ENCODE results near the gene HINT3.

Gene HINT3

DNA sequence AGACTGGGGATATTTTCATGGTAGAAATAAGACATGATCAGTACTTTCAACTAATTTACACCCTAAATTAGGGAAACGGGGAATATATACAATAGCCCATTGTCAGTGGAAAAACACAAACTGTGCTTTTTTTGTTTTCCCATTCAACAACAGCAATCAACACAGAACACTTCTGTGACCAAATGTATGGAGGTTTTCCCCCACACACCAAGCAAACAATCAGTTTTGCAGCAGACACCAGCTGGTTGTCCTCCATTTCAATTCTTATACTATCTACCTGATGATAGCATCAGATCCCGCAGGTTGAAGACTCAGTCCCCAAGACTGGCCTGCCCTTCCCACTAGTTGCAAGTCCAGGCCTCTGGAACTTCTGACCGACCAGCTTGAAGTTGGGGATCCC lies 4.5 kb downstream of the HINT3 start:
- no peak overlapping the region for H2BK12ac ChIP-seq (ENCODE audit: low read length)
- H3K4ac ChIP-seq (ENCODE audit: low read depth, low read length) = no peak overlapping the region
- H3K4me2 ChIP-seq (ENCODE audit: low read length) = no peak overlapping the region
- H4K12ac ChIP-seq (ENCODE audit: low read depth, low read length) = no peak overlapping the region
- H3K79me2 ChIP-seq (ENCODE audit: control insufficient read depth, insufficient read depth, low read length, poor library complexity) = peaks cover 6% of the 10 kb centered on the region
- no peaks in the 10 kb centered on the region for H3K9me3 ChIP-seq (ENCODE audit: insufficient read depth, low read depth, low read length)
- no peak overlapping the region for H3K9ac ChIP-seq (ENCODE audit: low read length)
- DNase-seq = no peak
- no peak overlapping the region for H2BK120ac ChIP-seq (ENCODE audit: insufficient read depth, low read length, poor library complexity)
- no peak overlapping the region for H4K91ac ChIP-seq (ENCODE audit: low read depth, low read length)
- no CpG with 5 or more reads among the region's 3 CpGs for WGBS (ENCODE audit: extremely low coverage, insufficient coverage, insufficient read length)
- no peaks in the 10 kb centered on the region for H3K27me3 ChIP-seq (ENCODE audit: insufficient read depth, low read length)
- H3K4me3 ChIP-seq (ENCODE audit: low read depth, low read length) = no peak overlapping the region
- no peak overlapping the region for H2AK5ac ChIP-seq (ENCODE audit: low read length)
- H3K23ac ChIP-seq (ENCODE audit: low read length) = no peak overlapping the region
- no peak overlapping the region for H4K8ac ChIP-seq (ENCODE audit: low read depth, low read length)
- H2AFZ ChIP-seq (ENCODE audit: insufficient read depth, low read length, poor library complexity) = no peak overlapping the region
- H3K79me1 ChIP-seq (ENCODE audit: low read length) = peaks cover 6% of the 10 kb centered on the region
- H2BK5ac ChIP-seq (ENCODE audit: low read depth, low read length, poor library complexity) = no peak overlapping the region
- H3K4me1 ChIP-seq (ENCODE audit: control insufficient read depth in 1 of 2, insufficient read depth in 2 of 2, low read length in 2 of 2) = peaks cover 0 to 1% of the 10 kb centered on the region in 2 experiments
- H3K18ac ChIP-seq (ENCODE audit: low read length) = no peak overlapping the region
- H3K14ac ChIP-seq (ENCODE audit: low read length) = no peak overlapping the region
- H3K27ac ChIP-seq (ENCODE audit: low read depth, low read length) = no peak overlapping the region
- no peaks in the 10 kb centered on the region for H3K36me3 ChIP-seq (ENCODE audit: control insufficient read depth in 1 of 2, insufficient read depth in 2 of 2, low read length in 2 of 2)

DNA sequence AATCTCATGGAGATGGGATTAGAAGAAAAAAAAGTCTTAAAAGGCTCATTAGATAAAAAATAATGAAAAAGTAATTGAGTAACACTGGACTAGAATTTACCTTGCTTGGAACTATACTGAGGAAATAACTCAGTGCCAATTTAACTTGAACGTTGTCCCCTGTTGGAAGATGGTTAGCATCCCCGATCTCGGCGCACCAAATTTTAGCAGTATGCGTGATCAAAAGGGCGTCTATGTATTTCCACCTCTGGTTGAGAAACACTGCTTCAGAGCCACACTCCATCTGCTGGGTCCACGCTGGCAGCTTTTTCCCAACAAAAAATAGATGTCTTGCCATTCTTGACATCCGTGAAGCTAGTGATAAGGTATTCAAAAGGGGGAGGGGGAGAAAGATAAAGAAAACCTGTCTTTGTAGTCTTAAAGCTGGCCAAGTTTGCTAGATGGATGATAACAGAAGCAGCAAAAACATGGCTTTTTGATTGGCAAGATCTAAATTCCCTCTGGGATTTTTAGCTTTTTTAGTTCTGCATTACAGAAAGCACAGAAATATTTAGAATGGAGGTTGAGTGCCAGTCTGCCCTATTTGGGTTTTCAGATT lies 6.4 kb downstream of the HINT3 start:
- Histone ChIP-seq H2AFZ (ENCODE audit: insufficient read depth, low read length, poor library complexity) (no peak overlapping the region), H3K4ac (ENCODE audit: low read depth, low read length) (no peak overlapping the region)
- no CpG with 5 or more reads among the region's 8 CpGs for WGBS (ENCODE audit: extremely low coverage, insufficient coverage, insufficient read length)

DNA sequence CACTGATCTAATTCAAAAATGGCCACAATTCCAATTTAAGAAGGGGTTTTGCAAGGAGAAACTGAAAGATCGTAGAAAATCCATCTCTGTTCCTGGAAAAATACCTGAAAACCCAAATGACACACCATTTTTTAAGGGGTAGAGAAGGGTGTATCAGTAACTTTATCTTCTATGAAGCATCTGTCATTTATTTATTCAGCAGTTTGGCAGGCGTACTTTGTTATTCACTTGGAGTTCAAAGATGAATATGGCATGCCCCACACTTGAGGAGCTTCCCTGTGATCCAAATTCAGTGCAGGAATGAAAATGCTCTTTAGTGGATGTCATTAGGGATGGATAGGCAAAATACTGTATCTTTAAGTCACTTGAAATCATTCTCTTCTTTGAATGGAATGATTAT lies 7.2 kb downstream of the HINT3 start:
- Histone ChIP-seq H2BK120ac (ENCODE audit: insufficient read depth, low read length, poor library complexity) (no peak overlapping the region), H3K36me3 (ENCODE audit: control insufficient read depth in 1 of 2, insufficient read depth in 2 of 2, low read length in 2 of 2) (no peaks in the 10 kb centered on the region), H3K27ac (ENCODE audit: low read depth, low read length) (no peak overlapping the region), H2AK5ac (ENCODE audit: low read length) (no peak overlapping the region), H3K23ac (ENCODE audit: low read length) (no peak overlapping the region), H2AFZ (ENCODE audit: insufficient read depth, low read length, poor library complexity) (no peak overlapping the region), H3K79me1 (ENCODE audit: low read length) (no peaks in the 10 kb centered on the region), H4K12ac (ENCODE audit: low read depth, low read length) (no peak overlapping the region), H3K4me1 (ENCODE audit: control insufficient read depth in 1 of 2, insufficient read depth in 2 of 2, low read length in 2 of 2) (no peaks in the 10 kb centered on the region), H3K14ac (ENCODE audit: low read length) (no peak overlapping the region), H4K8ac (ENCODE audit: low read depth, low read length) (no peak overlapping the region), H3K4ac (ENCODE audit: low read depth, low read length) (no peak overlapping the region), H3K4me3 (ENCODE audit: low read depth, low read length) (no peak overlapping the region), H3K9me3 (ENCODE audit: insufficient read depth, low read depth, low read length) (no peaks in the 10 kb centered on the region), H3K79me2 (ENCODE audit: control insufficient read depth, insufficient read depth, low read length, poor library complexity) (no peaks in the 10 kb centered on the region), H3K4me2 (ENCODE audit: low read length) (no peak overlapping the region), H2BK12ac (ENCODE audit: low read length) (no peak overlapping the region), H3K18ac (ENCODE audit: low read length) (no peak overlapping the region), H2BK5ac (ENCODE audit: low read depth, low read length, poor library complexity) (no peak overlapping the region), H3K9ac (ENCODE audit: low read length) (no peak overlapping the region), H3K27me3 (ENCODE audit: insufficient read depth, low read length) (no peaks in the 10 kb centered on the region), H4K91ac (ENCODE audit: low read depth, low read length) (no peak overlapping the region)
- no CpG with 5 or more reads among the region's 2 CpGs for WGBS (ENCODE audit: extremely low coverage, insufficient coverage, insufficient read length)
- DNase-seq = no peak

More for the DNA sequence above, 6.4 kb downstream of the HINT3 start:
- no peaks in the 10 kb centered on the region for H3K79me1 ChIP-seq (ENCODE audit: low read length)
- no peak overlapping the region for H2AK5ac ChIP-seq (ENCODE audit: low read length)
- no peak overlapping the region for H3K4me2 ChIP-seq (ENCODE audit: low read length)
- no peak overlapping the region for H2BK5ac ChIP-seq (ENCODE audit: low read depth, low read length, poor library complexity)
- no peak overlapping the region for H3K27ac ChIP-seq (ENCODE audit: low read depth, low read length)
- H4K91ac ChIP-seq (ENCODE audit: low read depth, low read length) = no peak overlapping the region
- no peak overlapping the region for H4K12ac ChIP-seq (ENCODE audit: low read depth, low read length)
- no peak overlapping the region for H3K14ac ChIP-seq (ENCODE audit: low read length)
- no peaks in the 10 kb centered on the region for H3K27me3 ChIP-seq (ENCODE audit: insufficient read depth, low read length)
- H2BK12ac ChIP-seq (ENCODE audit: low read length) = no peak overlapping the region
- H3K36me3 ChIP-seq (ENCODE audit: control insufficient read depth in 1 of 2, insufficient read depth in 2 of 2, low read length in 2 of 2) = no peaks in the 10 kb centered on the region
- no peak overlapping the region for H3K18ac ChIP-seq (ENCODE audit: low read length)
- no peaks in the 10 kb centered on the region for H3K79me2 ChIP-seq (ENCODE audit: control insufficient read depth, insufficient read depth, low read length, poor library complexity)
- H3K4me1 ChIP-seq (ENCODE audit: control insufficient read depth in 1 of 2, insufficient read depth in 2 of 2, low read length in 2 of 2) = no peaks in the 10 kb centered on the region
- H3K23ac ChIP-seq (ENCODE audit: low read length) = no peak overlapping the region
- DNase-seq = no peak
- no peak overlapping the region for H4K8ac ChIP-seq (ENCODE audit: low read depth, low read length)
- H3K9me3 ChIP-seq (ENCODE audit: insufficient read depth, low read depth, low read length) = no peaks in the 10 kb centered on the region
- H2BK120ac ChIP-seq (ENCODE audit: insufficient read depth, low read length, poor library complexity) = no peak overlapping the region
- no peak overlapping the region for H3K4me3 ChIP-seq (ENCODE audit: low read depth, low read length)
- no peak overlapping the region for H3K9ac ChIP-seq (ENCODE audit: low read length)

DNA sequence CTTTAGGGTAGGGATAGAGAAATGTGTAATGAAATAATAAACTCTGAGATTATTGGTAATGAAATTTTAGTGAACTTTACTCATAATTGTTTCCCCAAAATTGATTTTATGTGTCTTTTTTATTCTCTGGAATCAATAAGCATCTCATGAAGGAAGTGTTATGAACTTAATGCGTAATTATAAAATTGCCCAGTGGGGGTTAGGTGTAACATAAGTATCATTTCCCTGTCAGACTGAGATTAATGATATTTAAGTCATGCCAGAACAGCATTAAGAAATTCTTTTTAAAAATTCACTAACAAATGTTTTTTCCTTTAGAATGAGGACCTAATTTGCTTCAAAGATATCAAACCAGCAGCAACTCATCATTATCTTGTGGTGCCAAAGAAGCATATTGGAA lies 10.0 kb downstream of the HINT3 start:
- WGBS (ENCODE audit: extremely low coverage, insufficient coverage, insufficient read length) = no CpG with 5 or more reads among the region's 1 CpG
- H2AK5ac ChIP-seq (ENCODE audit: low read length) = no peak overlapping the region
- no peak overlapping the region for H3K4me2 ChIP-seq (ENCODE audit: low read length)

More for the DNA sequence above, 10.0 kb downstream of the HINT3 start:
- no peaks in the 10 kb centered on the region for H3K27me3 ChIP-seq (ENCODE audit: insufficient read depth, low read length)
- H4K12ac ChIP-seq (ENCODE audit: low read depth, low read length) = no peak overlapping the region
- no peak overlapping the region for H4K8ac ChIP-seq (ENCODE audit: low read depth, low read length)
- H3K4me3 ChIP-seq (ENCODE audit: low read depth, low read length) = no peak overlapping the region
- no peak overlapping the region for H2BK12ac ChIP-seq (ENCODE audit: low read length)
- no peaks in the 10 kb centered on the region for H3K4me1 ChIP-seq (ENCODE audit: control insufficient read depth in 1 of 2, insufficient read depth in 2 of 2, low read length in 2 of 2)
- no peak overlapping the region for H4K91ac ChIP-seq (ENCODE audit: low read depth, low read length)
- H3K18ac ChIP-seq (ENCODE audit: low read length) = no peak overlapping the region
- no peak overlapping the region for H2BK5ac ChIP-seq (ENCODE audit: low read depth, low read length, poor library complexity)
- H2AFZ ChIP-seq (ENCODE audit: insufficient read depth, low read length, poor library complexity) = no peak overlapping the region
- no peak overlapping the region for H3K4ac ChIP-seq (ENCODE audit: low read depth, low read length)
- no peak overlapping the region for H2BK120ac ChIP-seq (ENCODE audit: insufficient read depth, low read length, poor library complexity)
- H3K79me1 ChIP-seq (ENCODE audit: low read length) = no peaks in the 10 kb centered on the region
- no peak overlapping the region for H3K23ac ChIP-seq (ENCODE audit: low read length)
- no peak for DNase-seq
- no peaks in the 10 kb centered on the region for H3K79me2 ChIP-seq (ENCODE audit: control insufficient read depth, insufficient read depth, low read length, poor library complexity)
- no peak overlapping the region for H3K14ac ChIP-seq (ENCODE audit: low read length)
- H3K9ac ChIP-seq (ENCODE audit: low read length) = no peak overlapping the region
- H3K36me3 ChIP-seq (ENCODE audit: control insufficient read depth in 1 of 2, insufficient read depth in 2 of 2, low read length in 2 of 2) = no peaks in the 10 kb centered on the region
- H3K27ac ChIP-seq (ENCODE audit: low read depth, low read length) = no peak overlapping the region
- H3K9me3 ChIP-seq (ENCODE audit: insufficient read depth, low read depth, low read length) = no peaks in the 10 kb centered on the region
